Esophagus squamous epithelium (tissue), 4 donors: Measurements from ENCODE around the gene RMI2.

Experiments used
- CTCF ChIP-seq, 6 experiments: fragments of 450-650 bp in 4 of 6; fragments of 200-600 bp in 2 of 6; sonication (generic) in 2 of 6; IDR thresholded peaks; one replicate each; pipeline ENCODE4 v1.5.1; 2016 to 2019; ENCODE audit warnings: antibody characterized with exemption in 6 of 6, mild to moderate bottlenecking in 4 of 6, moderate library complexity in 4 of 6
- POLR2A ChIP-seq, 4 donors: fragments of 450-650 bp; IDR thresholded peaks; one replicate each; pipeline ENCODE4 v1.6.1; 2017; ENCODE audit warnings: antibody characterized with exemption in 4 of 4, mild to moderate bottlenecking in 4 of 4, moderate library complexity in 3 of 4

DNA sequence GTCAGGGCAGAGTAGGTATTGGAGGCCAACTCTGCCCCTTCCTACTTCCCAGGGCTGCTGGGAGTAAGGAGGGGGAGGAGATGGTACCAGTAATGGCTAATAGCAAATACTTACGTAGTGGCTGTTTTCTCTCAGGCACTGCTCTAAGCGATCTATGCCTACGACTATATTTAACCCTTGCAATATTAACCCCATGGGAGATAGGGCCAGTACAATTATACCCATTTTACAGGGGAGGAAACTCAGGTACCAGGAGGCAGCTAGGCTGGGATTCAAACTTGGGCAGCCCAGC lies 50.6 kb downstream of the RMI2 start:
- TF ChIP-seq CTCF (IDR thresholded peaks at IDR 0.05) (no peak), POLR2A (IDR thresholded peaks at IDR 0.05) (no peak)
